ENCODE results near the gene NKX2-3.

NKX2-3 gene

DNA sequence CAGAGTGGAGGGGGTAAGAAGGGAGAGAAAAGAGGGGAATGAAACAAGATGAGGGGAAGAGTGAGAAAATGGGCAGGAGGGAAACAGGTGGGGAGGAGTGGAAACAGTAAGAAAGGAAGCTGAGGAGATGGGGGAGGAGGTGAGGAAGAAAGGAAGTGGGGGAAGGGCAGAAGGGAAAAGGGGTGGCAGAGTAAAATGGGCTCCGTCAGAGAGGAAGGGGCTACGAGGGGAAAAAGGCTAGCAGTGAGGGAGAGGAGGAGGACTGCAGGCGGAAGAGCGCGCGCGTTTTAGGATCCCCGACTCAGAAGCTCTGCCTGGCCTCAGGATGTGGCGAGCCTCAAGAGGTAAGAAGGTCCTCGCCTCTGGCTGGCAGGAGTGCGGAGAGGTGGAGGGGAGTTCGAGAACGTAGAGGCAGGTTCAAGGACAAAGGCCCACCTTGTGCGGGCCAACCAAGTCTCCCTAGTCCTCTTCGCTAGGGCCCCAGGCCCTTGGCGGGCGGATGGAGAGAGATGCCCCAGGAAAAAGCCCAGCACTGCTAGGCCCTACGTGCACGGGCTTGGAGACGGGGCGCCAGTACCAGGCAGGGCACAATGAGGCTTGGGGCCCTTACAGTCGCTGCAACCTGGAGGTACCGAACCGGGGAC lies 5.8 kb upstream of the NKX2-3 start:
- DNase-seq: no peak

DNA sequence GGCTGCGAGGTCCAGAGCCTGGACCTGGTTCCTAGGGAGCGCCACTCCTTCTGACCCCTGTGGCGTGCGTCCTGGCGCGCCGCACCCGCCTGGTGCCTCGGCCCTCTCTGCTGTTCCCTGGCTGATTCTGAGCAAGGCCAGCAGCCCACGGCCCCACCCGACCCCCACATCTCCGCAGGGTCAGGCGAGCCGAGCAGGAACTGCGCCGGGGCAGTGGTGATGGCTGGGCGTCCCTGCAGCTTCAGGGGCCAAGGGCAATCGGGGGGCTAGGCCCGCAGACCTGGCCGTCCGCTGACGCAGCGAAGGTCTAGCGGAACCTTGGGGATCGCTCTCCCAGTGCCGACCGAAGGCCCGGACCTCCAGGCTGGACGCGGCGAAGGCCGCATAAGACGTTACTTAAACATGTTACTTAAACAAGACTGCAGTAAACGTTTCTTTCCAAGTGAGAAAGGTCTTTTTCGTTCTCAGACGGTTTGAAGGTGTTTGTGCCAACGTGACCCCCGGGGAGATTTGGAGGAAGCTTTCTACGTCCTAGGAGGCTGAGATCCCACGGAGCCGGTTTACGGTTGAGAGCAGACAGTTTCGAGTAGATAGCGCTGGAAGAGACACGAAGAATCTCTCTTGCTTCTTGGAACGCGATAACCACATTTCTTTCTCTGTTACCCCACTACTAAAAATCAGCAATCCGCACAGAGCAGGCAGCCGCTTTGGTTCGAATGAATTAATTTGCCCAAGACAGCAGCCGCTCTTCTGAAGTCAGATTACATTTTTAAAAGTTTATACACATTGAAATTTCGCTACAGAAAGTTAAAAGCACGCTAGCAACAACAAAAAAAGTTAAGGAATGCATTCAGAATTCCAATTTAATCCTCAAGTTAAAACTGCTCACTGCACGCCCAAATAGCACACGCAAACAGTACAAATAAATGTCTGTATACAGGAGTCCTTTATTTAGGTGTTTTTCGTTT lies 4.9 kb upstream of the NKX2-3 start:
- no peak for DNase-seq

- no peak for DNase-seq
These were observed 4.0 kb upstream of the NKX2-3 start for GRCh38 chr10:99528494-99529441.

DNA sequence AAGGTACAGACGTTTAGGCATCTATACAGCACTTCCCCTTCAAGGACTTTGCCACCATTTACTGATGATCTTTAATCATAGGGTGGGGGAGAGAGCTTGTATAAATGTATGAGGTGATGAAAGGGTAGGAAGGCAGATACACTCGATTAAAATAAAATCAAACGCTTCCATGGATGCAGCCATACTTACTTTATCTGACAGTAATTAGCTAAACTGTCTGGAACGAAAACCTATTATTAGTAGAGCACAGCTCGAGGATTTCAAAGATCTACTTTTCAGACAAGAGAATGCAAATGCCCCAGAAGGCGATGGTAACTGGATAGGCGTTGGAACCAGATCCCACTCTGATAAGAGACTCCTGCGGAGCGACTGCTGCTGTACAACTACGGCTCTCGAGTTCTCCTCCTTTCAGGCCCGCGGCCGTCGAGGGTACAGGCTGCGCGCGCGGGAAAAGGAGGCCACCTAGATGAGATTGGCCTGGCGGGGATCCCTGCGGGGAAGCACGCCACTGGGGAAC lies 3.1 kb upstream of the NKX2-3 start:
- no peak for DNase-seq

- no peak for DNase-seq
These were observed 2.4 kb upstream of the NKX2-3 start for GRCh38 chr10:99530108-99531025.

DNA sequence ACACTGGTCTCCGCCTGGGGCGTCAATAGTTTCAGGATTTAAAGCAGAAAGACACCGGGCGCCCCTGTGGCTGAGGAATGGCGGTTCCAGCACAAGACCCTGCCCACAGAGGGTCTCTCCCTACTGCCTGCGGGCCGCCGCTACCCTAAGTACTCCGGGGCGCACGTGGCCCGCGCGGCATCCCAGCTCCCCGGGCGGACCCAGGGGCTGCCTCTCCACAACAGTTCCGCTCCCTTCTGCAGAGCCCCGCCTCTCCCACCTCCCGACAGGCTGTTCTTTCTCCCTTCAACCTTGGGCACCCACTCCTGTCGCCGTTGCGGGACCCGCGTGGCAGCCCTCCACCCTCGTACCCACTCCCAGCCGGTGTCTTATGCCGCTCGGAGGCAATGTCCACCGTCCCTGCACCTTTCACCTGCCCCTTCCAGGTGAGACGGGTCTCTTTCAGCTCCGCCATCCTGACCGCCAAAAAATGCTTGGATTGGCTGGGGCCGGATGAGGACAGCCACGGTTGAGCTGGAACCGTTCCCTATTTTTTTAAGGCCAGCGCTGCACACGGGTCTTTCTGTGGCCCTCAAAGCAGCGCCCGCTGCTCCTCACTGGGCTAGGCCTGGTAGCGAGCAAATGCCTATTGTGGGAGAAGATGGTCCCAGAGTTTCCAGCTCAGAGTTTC lies 1.6 kb upstream of the NKX2-3 start:
- DNase-seq: no peak

- no peak for DNase-seq
These were observed 797 bp upstream of the NKX2-3 start for GRCh38 chr10:99531696-99532593.

- DNase-seq: no peak
These were observed 1.0 kb downstream of the NKX2-3 start for GRCh38 chr10:99533496-99534449.

DNA sequence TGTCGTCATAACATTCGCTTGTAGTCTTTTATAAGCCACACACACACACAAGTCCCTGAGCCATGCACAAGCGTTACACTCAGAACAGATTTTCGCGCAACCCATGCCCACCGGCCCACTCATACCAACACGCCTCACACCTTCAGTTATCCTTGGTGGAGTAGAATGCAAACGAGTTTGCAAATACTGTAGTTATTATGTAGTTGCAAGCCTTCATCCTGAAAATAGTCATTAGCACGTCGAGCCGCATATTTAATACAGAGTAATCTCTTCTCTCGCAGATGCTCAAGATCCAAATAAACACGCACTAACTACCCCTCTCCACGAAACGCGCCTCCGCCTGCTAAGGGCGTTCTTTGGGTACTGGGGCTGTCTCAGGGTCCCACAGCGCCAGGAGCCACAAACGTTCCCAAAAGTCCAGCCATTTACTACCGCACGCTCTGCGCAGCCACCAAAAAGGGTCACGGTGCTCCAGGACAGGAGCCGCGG lies 1.8 kb downstream of the NKX2-3 start:
- no peak for DNase-seq

DNA sequence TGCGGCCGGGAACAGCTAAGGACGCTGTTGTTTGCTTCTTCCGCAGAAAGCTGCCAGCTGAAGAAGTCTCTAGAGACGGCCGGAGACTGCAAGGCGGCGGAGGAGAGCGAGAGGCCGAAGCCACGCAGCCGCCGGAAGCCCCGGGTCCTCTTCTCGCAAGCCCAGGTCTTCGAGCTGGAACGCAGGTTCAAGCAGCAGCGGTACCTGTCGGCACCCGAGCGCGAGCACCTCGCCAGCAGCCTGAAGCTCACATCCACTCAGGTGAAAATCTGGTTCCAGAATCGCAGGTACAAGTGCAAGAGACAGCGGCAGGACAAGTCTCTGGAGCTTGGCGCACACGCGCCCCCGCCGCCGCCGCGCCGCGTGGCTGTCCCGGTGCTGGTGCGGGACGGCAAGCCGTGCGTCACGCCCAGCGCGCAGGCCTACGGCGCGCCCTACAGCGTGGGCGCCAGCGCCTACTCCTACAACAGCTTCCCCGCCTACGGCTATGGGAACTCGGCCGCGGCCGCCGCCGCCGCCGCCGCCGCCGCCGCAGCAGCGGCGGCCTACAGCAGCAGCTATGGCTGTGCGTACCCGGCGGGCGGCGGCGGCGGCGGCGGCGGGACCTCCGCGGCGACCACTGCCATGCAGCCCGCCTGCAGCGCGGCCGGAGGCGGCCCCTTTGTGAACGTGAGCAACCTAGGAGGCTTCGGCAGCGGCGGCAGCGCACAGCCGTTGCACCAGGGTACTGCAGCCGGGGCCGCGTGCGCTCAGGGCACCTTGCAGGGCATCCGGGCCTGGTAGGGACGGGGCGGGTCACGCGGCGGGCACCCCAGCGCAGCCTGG lies 2.4 kb downstream of the NKX2-3 start:
- DNase-seq: peak; percentile 31

DNA sequence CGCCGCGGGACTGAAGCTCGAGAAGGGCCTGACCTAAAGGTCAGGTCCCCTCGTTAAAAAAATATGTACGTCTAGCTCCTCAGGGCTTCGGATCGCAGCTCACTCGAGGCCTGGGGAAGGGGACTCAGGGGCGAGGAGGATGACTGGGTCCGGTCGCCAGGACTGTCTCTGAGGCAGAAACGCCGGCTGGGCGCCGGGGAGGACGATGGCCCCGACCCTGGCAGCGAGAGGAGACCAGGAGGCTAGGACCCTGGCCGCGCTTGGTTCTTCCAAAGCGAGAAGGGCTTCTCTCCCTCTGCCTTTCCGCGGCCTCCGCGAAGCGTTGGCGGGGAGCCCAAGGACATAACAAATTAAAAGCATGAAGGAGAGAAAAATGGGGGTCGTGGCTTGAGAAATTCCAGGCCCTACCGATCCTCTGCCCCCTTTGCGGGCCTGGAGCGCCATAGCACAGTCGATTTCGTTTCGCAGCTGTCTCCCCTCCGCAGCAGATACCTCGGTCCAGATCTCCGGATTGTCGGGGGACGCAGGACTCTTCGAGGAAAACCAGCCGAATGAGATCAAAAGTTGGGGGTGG lies 3.1 kb downstream of the NKX2-3 start:
- no peak for DNase-seq

DNA sequence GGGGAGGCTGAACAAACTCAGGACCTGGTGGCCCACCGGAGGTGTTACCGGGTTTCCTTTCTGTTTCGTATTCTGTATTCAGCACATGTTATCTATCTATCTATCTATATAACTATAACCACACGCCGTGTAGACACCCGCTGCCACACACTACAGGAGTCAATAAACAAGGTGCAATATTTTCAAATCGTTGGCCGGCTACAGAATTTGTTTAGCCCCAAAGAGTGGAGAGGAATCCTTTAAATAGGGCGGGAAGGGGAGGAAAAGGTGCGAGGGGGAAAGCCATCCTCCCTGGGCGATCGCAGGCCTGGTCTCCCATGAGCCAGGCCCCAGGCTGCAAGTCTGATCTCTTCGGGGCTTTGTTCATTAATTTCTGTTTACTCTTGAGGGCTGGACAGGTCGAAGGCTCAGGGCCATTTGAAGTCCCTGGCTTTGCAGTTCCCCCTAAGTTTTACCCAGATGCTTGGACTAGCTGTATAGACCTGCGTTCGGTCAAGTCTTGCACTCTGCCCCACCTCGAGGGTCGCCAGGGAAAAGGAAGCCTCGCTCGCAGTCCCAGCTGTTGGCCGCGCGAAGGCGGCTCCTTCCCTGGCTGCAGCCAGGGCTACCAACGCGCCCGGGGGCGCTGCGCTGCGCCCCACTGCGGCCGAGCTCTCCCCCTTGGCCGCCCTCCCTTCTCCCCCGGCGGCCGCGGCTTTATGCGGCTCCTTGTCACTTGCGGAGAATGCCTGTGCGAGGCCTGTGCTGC lies 3.8 kb downstream of the NKX2-3 start:
- DNase-seq: no peak

GRCh38 chr10:99537086-99537988 lies 4.6 kb downstream of the NKX2-3 start:
- DNase-seq: no peak

DNA sequence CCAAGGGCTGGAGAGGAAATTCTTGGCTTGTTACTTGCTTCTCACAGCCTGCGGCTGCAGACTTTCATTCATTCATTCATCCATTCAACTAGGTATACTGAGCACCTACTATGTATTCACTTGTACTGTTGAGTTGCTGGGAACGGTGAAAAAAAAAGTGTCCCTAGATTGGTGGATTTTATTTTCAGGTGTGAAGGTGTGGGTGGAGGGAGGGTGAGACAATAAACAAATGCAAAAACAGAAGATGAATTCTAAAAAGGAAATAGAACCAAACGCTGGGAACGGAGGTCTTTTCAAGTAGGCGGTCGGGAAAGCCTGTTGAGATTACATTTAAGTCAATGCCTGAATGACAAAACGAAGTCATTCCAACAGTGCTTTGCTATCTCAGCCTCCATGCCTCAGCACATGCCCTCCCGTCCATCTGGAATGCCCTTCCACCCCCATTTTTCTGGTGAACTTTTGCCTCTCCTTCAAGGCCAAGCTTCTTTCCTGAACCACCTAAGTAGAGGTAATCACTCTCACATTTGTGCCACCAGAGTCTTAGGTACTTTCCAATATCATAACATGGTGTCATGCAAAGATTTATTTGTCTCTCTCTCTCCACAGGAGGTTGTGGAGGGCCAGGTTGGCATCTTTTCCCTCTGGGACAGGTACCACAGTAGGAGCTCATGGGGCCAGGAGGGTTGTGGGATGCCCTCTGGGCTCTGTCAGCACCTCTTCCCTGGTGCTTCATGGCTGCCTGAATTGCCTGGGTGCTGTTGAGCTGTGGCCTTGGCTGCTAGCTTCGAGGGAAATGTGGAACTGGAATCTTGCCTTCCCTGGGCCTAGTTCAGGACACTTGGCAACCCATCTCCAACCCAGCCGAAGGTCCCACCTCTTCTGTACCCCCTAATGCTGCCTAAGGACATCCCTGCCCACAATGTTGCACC lies 5.5 kb downstream of the NKX2-3 start:
- no peak for DNase-seq

All from NCI-H2171 (cell line).